Subcutaneous adipose tissue (tissue), 4 donors: ENCODE data around the gene TP53TG5. TPM values are rescaled to one million over a fixed set of nuclear protein-coding genes. Genes with fewer than 3 reads are reported as not detected.

Experiments used
- total RNA-seq, 4 donors: library from RNA; depleted of rRNA; stranded (reverse); fragments of >200 nt; gene quantifications; one replicate each; pipeline ENCODE4 v1.1.0, GENCODE V29; 2016
- TF ChIP-seq, protein P1 (sequence below): fragments of 450-650 bp; IDR thresholded peaks from one replicate; pipeline ENCODE4 v1.5.1; 2016; ENCODE audit warnings: low read depth, mild to moderate bottlenecking, control low read depth, antibody characterized with exemption, moderate library complexity

TP53TG5 gene
- total RNA-seq, 4 donors from 2014 or later = 0.57 TPM; not detected in 3

DNA sequence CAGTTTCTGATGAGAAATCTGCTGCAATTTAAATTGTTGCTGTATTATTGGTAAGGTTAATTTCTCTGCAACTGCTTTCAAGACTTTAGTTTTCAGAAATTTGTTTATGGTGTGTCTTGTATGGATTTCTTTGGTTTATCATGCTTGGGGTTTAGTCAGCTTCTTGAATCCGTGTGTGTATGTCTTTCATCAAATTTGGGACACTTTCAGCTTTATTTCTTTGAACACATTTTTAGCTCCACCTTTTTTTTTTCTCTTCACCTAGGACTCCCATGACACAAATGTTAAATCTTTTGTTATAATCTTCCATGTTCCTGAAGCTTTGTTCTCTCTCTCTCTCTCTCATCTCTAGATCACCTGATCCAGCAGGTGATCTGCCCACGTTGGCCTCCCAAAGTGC, 13.4 kb upstream of the TP53TG5 start:
- TF ChIP-seq, protein P1, sequence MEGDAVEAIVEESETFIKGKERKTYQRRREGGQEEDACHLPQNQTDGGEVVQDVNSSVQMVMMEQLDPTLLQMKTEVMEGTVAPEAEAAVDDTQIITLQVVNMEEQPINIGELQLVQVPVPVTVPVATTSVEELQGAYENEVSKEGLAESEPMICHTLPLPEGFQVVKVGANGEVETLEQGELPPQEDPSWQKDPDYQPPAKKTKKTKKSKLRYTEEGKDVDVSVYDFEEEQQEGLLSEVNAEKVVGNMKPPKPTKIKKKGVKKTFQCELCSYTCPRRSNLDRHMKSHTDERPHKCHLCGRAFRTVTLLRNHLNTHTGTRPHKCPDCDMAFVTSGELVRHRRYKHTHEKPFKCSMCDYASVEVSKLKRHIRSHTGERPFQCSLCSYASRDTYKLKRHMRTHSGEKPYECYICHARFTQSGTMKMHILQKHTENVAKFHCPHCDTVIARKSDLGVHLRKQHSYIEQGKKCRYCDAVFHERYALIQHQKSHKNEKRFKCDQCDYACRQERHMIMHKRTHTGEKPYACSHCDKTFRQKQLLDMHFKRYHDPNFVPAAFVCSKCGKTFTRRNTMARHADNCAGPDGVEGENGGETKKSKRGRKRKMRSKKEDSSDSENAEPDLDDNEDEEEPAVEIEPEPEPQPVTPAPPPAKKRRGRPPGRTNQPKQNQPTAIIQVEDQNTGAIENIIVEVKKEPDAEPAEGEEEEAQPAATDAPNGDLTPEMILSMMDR = no peak

DNA sequence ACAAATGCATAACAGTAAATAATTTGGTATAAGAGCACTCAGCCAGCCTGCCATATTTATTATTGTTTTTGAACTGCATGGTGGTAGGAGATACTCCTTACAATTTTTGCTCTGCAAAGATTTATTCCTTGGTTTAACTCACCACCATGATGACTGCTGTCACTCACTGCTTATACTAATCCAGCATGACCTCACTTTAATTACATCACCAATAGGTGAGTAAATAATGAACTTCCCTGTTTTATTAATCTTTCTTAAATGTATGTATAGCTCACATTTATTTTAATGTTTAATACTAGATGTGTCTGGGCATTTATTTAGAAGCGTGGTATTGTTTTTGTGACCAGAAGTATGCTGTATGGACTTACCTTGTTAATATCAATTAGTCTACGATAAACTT, 12.8 kb upstream of the TP53TG5 start:
- TF ChIP-seq, protein P1 = no peak

DNA sequence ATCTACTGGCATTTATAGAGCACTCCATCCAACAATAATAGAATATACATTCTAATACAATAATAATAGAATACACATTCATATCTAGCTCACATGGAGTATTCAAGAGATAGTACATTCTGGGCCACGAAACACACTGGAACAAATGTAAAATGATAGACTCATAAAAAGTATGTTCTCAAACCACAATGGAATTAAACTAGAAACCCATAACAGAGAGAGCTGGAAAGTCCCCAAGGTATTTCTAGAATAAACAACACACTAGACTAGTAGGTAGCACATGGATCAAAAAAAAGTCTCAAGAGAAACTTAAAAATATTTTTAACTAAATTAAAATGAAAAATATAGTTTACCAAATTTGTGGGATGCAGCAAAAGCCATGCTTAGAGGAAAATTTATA, 9.1 kb upstream of the TP53TG5 start:
- TF ChIP-seq, protein P1 = no peak

DNA sequence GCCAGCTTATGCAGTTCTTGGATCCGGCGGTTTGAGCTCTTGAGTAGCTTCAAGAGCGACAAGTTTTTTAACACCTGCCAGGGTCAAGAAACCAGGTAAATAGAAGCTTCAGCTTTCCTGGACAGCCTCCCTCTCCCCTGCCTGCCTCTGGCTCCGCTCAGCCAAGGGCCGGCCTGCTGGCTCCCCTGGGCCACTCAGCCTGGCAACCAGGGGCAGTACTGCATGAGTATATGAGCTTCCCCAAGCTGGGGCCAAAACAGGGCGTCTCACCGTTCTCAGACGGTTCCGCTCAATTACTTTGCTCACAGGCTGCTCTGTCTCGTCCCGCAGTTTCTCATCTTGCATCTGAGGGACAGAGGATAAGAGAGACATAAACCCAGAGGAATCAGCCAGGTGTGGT, 856 bp downstream of the TP53TG5 start:
- TF ChIP-seq, protein P1 = no peak

DNA sequence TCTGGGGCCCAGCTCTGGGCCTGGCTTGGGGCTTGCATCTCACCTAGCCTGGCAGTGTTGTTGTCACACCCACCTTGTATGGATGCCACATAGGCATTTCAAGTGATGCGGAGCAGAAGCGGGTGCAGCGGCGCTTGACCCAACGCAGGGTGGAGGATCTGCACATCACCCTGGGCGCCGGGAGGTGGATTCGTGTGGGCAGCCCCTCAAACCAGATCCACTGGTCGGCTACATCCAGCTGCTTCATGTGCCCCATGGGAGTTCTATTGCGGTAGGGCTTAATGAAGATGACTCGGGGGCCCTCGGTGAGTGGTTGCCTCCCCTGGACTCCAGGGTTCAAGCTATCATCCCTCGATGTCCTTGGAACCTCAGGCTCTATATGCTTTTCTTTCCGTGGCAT, 3.2 kb downstream of the TP53TG5 start:
- TF ChIP-seq, protein P1 = no peak

DNA sequence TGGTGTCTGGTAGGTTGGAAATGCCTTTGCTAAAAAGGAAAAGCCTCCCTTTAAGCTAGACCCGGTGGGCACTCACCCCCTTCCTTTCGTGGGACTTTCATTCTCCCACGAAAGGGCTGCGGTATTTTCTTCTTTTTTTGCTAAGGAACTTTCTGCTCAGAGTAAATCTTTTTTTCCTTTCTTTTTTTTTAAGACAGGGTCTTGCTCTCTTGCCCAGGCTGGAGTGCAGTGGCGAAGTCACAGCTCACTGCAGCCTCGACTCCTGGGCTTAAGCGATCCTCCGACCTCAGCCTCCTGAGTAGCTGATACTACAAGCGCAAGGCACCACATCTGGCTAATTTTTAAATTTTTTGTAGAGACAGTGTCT, 4.0 kb downstream of the TP53TG5 start:
- TF ChIP-seq, protein P1 = no peak

DNA sequence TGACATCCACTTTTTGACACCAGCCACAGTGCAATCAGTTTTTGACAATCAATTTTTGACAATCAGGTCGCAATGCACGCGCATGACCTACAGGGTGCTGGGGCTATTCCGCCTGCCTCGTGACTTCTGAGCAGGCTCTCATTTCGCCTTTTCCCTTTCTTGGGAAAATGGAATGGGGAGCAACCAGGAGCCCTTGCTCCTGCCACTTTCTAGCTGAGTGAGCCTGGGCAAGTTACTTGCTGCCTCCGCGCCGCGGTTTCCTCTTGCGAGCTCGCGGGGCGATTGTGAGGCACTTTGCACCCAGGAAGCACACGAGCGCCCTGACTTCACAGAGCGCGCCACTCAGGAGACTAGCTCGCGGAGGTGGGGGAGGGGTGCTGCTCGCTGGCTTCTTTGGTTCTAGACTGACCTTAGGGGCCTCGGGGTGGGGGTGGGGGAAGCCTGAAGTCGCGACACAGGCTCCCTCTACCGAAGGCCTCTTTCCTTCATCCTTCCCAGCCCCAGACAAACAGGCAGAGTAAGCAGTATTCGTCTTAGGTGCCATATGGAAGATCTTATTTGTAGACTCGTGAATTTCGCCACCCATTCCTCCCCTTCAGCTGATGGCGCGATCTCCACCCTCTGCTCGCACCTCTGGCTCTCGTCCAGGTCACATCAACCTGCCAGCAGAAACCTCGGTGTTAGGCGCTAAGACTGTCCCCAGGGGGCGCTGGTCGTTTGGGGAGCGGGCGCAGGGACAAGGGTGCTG, 4.6 kb downstream of the TP53TG5 start:
- TF ChIP-seq, protein P1 = no peak
